PFSK-1 (cell line): ENCODE results near the gene ZNF581.

Experiments
- POLR2AphosphoS5 ChIP-seq: IDR thresholded peaks from 2 replicates; pipeline ENCODE4 v1.6.1; 2012; ENCODE audit warnings: low read depth, mild to moderate bottlenecking, control low read depth, low read length, moderate library complexity
- REST ChIP-seq, 2 experiments: IDR thresholded peaks; 2 replicates each; pipeline versions ENCODE4 v1.6.1 to v1.8.0; 2011 to 2012; ENCODE audit warnings: low read depth in 2 of 2, low read length in 2 of 2, control low read depth in 1 of 2, inconsistent platforms in 1 of 2, mild to moderate bottlenecking in 1 of 2, moderate library complexity in 1 of 2; ENCODE audit not compliant: insufficient read depth in 1 of 2
- SIN3A ChIP-seq: IDR thresholded peaks from 2 replicates; pipeline ENCODE4 v1.6.1; 2012; ENCODE audit warnings: mild to moderate bottlenecking, low read length, moderate library complexity, borderline replicate concordance; ENCODE audit not compliant: insufficient read depth
- TAF1 ChIP-seq: IDR thresholded peaks from 2 replicates; pipeline ENCODE4 v1.6.1; 2012; ENCODE audit warnings: low read length, control low read depth, borderline replicate concordance; ENCODE audit not compliant: insufficient read depth

GRCh38 chr19:55638864-55639359, 4.5 kb upstream of the ZNF581 start:
- TF ChIP-seq POLR2AphosphoS5 (no peak), SIN3A (no peak), REST (IDR thresholded peaks at IDR 0.05; ENCODE audit: insufficient read depth in 1 of 2, low read depth in 2 of 2, low read length in 2 of 2) (no peak), TAF1 (no peak)
